GM23338 (cell line): ENCODE measurements around the gene LIMA1. TPM values are rescaled to one million over a fixed set of nuclear protein-coding genes. Genes with fewer than 3 reads are reported as not detected.
A peak's percentile ranks its signal among the peaks of the same experiment; 100 is the strongest.

Source experiments
- ATAC-seq: fragments of 200-7000 bp; cut with Tn5 transposase; 3 replicates; pipeline ENCODE4 v1.9.1; 2020
- DNase-seq: peaks from one replicate; pipeline ENCODE4 v3.0.0-alpha.2; 2015; ENCODE audit warnings: low spot score
- H2AFZ ChIP-seq: fragments of 200-600 bp; sonication (generic); 2 replicates; pipeline ENCODE4 v1.8.0; 2016; ENCODE audit warnings: antibody characterized with exemption, mild to moderate bottlenecking, moderate library complexity
- H3F3A ChIP-seq: fragments of 200-600 bp; sonication (generic); replicated peaks from 2 replicates; pipeline ENCODE4 v1.8.0; 2017; ENCODE audit warnings: antibody characterized with exemption, mixed run types, low read depth
- H3K27ac ChIP-seq: fragments of 200-600 bp; sonication (generic); 2 replicates; pipeline ENCODE4 v1.6.1; 2016; ENCODE audit warnings: low read depth
- H3K27me3 ChIP-seq: fragments of 200-600 bp; sonication (generic); 2 replicates; pipeline ENCODE4 v1.8.0; 2016; ENCODE audit warnings: mild to moderate bottlenecking, mixed run types, moderate library complexity; ENCODE audit not compliant: insufficient read depth
- H3K36me3 ChIP-seq: fragments of 200-600 bp; sonication (generic); 2 replicates; pipeline ENCODE4 v1.8.0; 2016; ENCODE audit warnings: mild to moderate bottlenecking; ENCODE audit not compliant: insufficient read depth
- H3K4me1 ChIP-seq: fragments of 200-600 bp; sonication (generic); 2 replicates; pipeline ENCODE4 v1.8.0; 2016; ENCODE audit warnings: mild to moderate bottlenecking, moderate library complexity; ENCODE audit not compliant: insufficient read depth
- H3K4me2 ChIP-seq: fragments of 200-600 bp; sonication (generic); 2 replicates; pipeline ENCODE4 v1.7.1; 2017; ENCODE audit warnings: mixed run types
- H3K4me3 ChIP-seq: fragments of 200-600 bp; sonication (generic); 2 replicates; pipeline ENCODE4 v1.6.1; 2016; ENCODE audit warnings: mixed run types
- H3K79me2 ChIP-seq: fragments of 200-600 bp; sonication (generic); replicated peaks from 2 replicates; pipeline ENCODE4 v1.8.0; 2017; ENCODE audit warnings: mild to moderate bottlenecking; ENCODE audit not compliant: insufficient read depth
- H3K9me2 ChIP-seq: fragments of 200-600 bp; sonication (generic); 2 replicates; pipeline ENCODE4 v1.8.0; 2017; ENCODE audit not compliant: insufficient read depth
- H4K20me1 ChIP-seq: fragments of 200-600 bp; sonication (generic); replicated peaks from 2 replicates; pipeline ENCODE4 v1.8.0; 2017; ENCODE audit warnings: mild to moderate bottlenecking; ENCODE audit not compliant: insufficient read depth
- H3K27ac Mint-ChIP-seq: 2 replicates; pipeline ENCODE4 v1.8.0; 2020; ENCODE audit warnings: inconsistent platforms, mild to moderate bottlenecking, moderate library complexity, mixed read lengths
- H3K27me3 Mint-ChIP-seq: 3 replicates; pipeline ENCODE4 v1.8.0; 2022; ENCODE audit warnings: low read depth, mild to moderate bottlenecking, moderate library complexity, mixed read lengths, inconsistent platforms; ENCODE audit not compliant: insufficient read depth, poor library complexity
- H3K36me3 Mint-ChIP-seq: 3 replicates; pipeline ENCODE4 v1.8.0; 2021; ENCODE audit warnings: low read depth, mild to moderate bottlenecking, inconsistent platforms, moderate library complexity, mixed read lengths
- H3K4me1 Mint-ChIP-seq: 3 replicates; pipeline ENCODE4 v1.8.0; 2020; ENCODE audit warnings: mild to moderate bottlenecking, inconsistent platforms, mixed read lengths
- H3K4me3 Mint-ChIP-seq: 3 replicates; pipeline ENCODE4 v1.8.0; 2021; ENCODE audit warnings: moderate library complexity, mild to moderate bottlenecking, inconsistent platforms, mixed read lengths
- H3K9me3 Mint-ChIP-seq: 3 replicates; pipeline ENCODE4 v1.8.0; 2020; ENCODE audit warnings: moderate library complexity, mild to moderate bottlenecking, inconsistent platforms, mixed read lengths
- CREB1 ChIP-seq: fragments of 250-450 bp; sonication (Bioruptor Pico); IDR thresholded peaks from 2 replicates; pipeline ENCODE4 v1.5.0; 2020; ENCODE audit warnings: low read depth, mild to moderate bottlenecking, moderate library complexity
- EZH2 ChIP-seq: fragments of 200-600 bp; sonication (generic); IDR thresholded peaks from one replicate; pipeline ENCODE4 v1.8.0; 2017; ENCODE audit warnings: antibody characterized with exemption, mild to moderate bottlenecking, low read depth; ENCODE audit not compliant: unreplicated experiment
- EZH2phosphoT487 ChIP-seq: fragments of 200-600 bp; sonication (generic); IDR thresholded peaks from one replicate; pipeline ENCODE4 v1.8.1; 2018; ENCODE audit warnings: antibody characterized with exemption; ENCODE audit not compliant: unreplicated experiment
- NANOG ChIP-seq: IDR thresholded peaks from 2 replicates; pipeline ENCODE4 v1.6.1; 2016; ENCODE audit warnings: antibody characterized with exemption, borderline replicate concordance
- STAT1 ChIP-seq: IDR thresholded peaks from one replicate; pipeline ENCODE4 v1.6.1; 2016; ENCODE audit warnings: antibody characterized with exemption; ENCODE audit not compliant: unreplicated experiment
- ZNF114 ChIP-seq: fragments of 250-450 bp; sonication (Bioruptor Pico); IDR thresholded peaks from 2 replicates; pipeline ENCODE4 v1.5.0; 2020; ENCODE audit warnings: mild to moderate bottlenecking, moderate library complexity
- ZNF331 ChIP-seq: fragments of 250-450 bp; sonication (Bioruptor Pico); IDR thresholded peaks from 2 replicates; pipeline ENCODE4 v1.5.0; 2020; ENCODE audit warnings: low read depth, mild to moderate bottlenecking, moderate library complexity
- polyA plus RNA-seq: library from polyadenylated mRNA; unstranded; fragments of >200 nt; fragmentation: Nextera tagmentation; extraction: Ambion mirVana; gene quantifications from 2 replicates; pipeline ENCODE4 v1.2.1, GENCODE V29; 2016
- total RNA-seq: library from RNA; depleted of rRNA; stranded (reverse); fragments of >200 nt; shearing (Covaris generic); gene quantifications from 2 replicates; pipeline ENCODE4 v1.2.3, GENCODE V29; 2014
- TF ChIP-seq, protein P1 (sequence below), 2 experiments: fragments of 200-600 bp in 1 of 2; sonication (generic) in 1 of 2; conservative IDR thresholded peaks; 2 replicates each; pipeline versions ENCODE4 v1.5.1 to v1.6.1; 2016 to 2017; ENCODE audit warnings: antibody characterized with exemption in 2 of 2, low read depth in 2 of 2, mild to moderate bottlenecking in 2 of 2, moderate library complexity in 1 of 2
- TF ChIP-seq, protein P2 (sequence below): IDR thresholded peaks from 2 replicates; pipeline ENCODE4 v1.6.1; 2016; ENCODE audit warnings: antibody characterized with exemption
- TF ChIP-seq, protein P3 (sequence below): IDR thresholded peaks from one replicate; pipeline ENCODE4 v1.6.1; 2018; ENCODE audit warnings: antibody characterized with exemption; ENCODE audit not compliant: unreplicated experiment

The LIMA1 gene
- total and polyA plus RNA-seq, 2 experiments from 2014 or later, result 27.7 to 29.6 TPM

DNA sequence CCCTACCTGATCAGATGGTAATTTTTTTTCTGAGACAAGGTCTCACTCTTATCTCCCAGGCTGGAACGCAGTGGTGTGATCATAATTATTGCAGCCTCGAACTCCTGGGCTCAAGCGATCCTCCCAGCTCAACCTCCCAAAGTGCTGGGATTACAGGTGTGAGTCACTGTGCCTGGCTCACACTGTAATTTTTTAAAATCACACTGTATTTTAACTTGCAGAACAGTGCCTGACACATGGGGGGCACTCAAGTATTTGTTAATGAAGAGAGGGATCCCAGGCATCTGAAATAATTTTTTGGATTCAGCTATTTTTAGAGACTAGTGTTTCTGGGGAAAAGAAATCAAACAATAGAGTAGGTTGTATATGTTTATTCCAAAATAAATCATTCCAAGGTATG, 21.7 kb downstream of the LIMA1 start:
- DNase-seq, result no peak
- Histone ChIP-seq H3K4me2 (no peak overlapping the region), H3K9me2 (no peaks in the 10 kb centered on the region), H3K36me3 (no peaks in the 10 kb centered on the region), H2AFZ (no peak overlapping the region), H3K27ac (no peak overlapping the region), H3K27me3 (no peaks in the 10 kb centered on the region), H3K79me2 (no peaks in the 10 kb centered on the region), H4K20me1 (no peaks in the 10 kb centered on the region), H3K4me3 (no peak overlapping the region), H3K4me1 (no peaks in the 10 kb centered on the region), H3F3A (no peaks in the 10 kb centered on the region)
- TF ChIP-seq ZNF331 (CRISPR knock-in tag), result no peak
- TF ChIP-seq, protein P1, sequence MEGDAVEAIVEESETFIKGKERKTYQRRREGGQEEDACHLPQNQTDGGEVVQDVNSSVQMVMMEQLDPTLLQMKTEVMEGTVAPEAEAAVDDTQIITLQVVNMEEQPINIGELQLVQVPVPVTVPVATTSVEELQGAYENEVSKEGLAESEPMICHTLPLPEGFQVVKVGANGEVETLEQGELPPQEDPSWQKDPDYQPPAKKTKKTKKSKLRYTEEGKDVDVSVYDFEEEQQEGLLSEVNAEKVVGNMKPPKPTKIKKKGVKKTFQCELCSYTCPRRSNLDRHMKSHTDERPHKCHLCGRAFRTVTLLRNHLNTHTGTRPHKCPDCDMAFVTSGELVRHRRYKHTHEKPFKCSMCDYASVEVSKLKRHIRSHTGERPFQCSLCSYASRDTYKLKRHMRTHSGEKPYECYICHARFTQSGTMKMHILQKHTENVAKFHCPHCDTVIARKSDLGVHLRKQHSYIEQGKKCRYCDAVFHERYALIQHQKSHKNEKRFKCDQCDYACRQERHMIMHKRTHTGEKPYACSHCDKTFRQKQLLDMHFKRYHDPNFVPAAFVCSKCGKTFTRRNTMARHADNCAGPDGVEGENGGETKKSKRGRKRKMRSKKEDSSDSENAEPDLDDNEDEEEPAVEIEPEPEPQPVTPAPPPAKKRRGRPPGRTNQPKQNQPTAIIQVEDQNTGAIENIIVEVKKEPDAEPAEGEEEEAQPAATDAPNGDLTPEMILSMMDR (conservative IDR thresholded peaks at IDR 0.05; ENCODE audit: low read depth in 2 of 2), result peak in 1 of 2 experiments; percentile 21; a peak in 2 of 4 replicates
- H3K9me3 Mint-ChIP-seq, result no peaks in the 10 kb centered on the region; the same call in 2 of the 3 replicates
- no peak overlapping the region for H3K27ac Mint-ChIP-seq
- H3K27me3 Mint-ChIP-seq, result no peaks in the 10 kb centered on the region
- ATAC-seq, result no peak
- H3K36me3 Mint-ChIP-seq, result no peaks in the 10 kb centered on the region; the same call in 2 of the 3 replicates
- peaks cover 2% of the 10 kb centered on the region; the same call in 1 of the 3 replicates for H3K4me1 Mint-ChIP-seq
- H3K4me3 Mint-ChIP-seq, result no peak overlapping the region

DNA sequence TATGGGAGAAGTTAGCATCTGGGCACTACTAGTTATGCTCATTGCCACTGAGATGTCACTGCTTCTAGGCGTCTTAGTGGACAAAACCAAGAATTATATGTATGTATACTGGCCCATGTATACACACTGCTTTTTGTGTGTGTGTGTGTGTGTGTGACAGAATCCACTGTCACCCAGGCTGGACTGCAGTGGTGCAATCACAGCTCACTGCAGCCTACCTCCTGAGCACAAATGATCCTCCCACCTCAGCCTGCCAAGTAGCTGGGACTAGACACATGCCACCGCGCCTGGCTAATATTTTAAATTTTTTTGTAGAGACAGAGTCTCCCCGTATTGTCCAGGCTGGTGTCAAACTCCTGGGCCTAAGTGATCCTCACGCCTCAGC, 25.2 kb downstream of the LIMA1 start:
- Histone ChIP-seq H2AFZ (no peak overlapping the region), H3K27me3 (no peaks in the 10 kb centered on the region), H3K4me2 (no peak overlapping the region), H3K4me1 (no peaks in the 10 kb centered on the region), H3K27ac (no peak overlapping the region), H3K79me2 (no peaks in the 10 kb centered on the region), H3K9me2 (no peaks in the 10 kb centered on the region), H3K4me3 (no peak overlapping the region), H3K36me3 (no peaks in the 10 kb centered on the region), H4K20me1 (no peaks in the 10 kb centered on the region), H3F3A (no peaks in the 10 kb centered on the region)
- H3K27ac Mint-ChIP-seq, result no peak overlapping the region
- no peaks in the 10 kb centered on the region for H3K27me3 Mint-ChIP-seq
- H3K36me3 Mint-ChIP-seq, result no peaks in the 10 kb centered on the region
- no peak for DNase-seq
- peaks cover 2% of the 10 kb centered on the region; the same call in 1 of the 3 replicates for H3K4me1 Mint-ChIP-seq
- no peak for ATAC-seq
- no peak overlapping the region for H3K4me3 Mint-ChIP-seq
- H3K9me3 Mint-ChIP-seq, result no peaks in the 10 kb centered on the region
- TF ChIP-seq, protein P2, sequence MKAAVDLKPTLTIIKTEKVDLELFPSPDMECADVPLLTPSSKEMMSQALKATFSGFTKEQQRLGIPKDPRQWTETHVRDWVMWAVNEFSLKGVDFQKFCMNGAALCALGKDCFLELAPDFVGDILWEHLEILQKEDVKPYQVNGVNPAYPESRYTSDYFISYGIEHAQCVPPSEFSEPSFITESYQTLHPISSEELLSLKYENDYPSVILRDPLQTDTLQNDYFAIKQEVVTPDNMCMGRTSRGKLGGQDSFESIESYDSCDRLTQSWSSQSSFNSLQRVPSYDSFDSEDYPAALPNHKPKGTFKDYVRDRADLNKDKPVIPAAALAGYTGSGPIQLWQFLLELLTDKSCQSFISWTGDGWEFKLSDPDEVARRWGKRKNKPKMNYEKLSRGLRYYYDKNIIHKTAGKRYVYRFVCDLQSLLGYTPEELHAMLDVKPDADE, result no peak
- TF ChIP-seq NANOG (no peak), ZNF114 (no peak), CREB1 (CRISPR knock-in tag) (no peak), EZH2phosphoT487 (no peak), EZH2 (no peak), STAT1 (no peak)
- TF ChIP-seq, protein P3, sequence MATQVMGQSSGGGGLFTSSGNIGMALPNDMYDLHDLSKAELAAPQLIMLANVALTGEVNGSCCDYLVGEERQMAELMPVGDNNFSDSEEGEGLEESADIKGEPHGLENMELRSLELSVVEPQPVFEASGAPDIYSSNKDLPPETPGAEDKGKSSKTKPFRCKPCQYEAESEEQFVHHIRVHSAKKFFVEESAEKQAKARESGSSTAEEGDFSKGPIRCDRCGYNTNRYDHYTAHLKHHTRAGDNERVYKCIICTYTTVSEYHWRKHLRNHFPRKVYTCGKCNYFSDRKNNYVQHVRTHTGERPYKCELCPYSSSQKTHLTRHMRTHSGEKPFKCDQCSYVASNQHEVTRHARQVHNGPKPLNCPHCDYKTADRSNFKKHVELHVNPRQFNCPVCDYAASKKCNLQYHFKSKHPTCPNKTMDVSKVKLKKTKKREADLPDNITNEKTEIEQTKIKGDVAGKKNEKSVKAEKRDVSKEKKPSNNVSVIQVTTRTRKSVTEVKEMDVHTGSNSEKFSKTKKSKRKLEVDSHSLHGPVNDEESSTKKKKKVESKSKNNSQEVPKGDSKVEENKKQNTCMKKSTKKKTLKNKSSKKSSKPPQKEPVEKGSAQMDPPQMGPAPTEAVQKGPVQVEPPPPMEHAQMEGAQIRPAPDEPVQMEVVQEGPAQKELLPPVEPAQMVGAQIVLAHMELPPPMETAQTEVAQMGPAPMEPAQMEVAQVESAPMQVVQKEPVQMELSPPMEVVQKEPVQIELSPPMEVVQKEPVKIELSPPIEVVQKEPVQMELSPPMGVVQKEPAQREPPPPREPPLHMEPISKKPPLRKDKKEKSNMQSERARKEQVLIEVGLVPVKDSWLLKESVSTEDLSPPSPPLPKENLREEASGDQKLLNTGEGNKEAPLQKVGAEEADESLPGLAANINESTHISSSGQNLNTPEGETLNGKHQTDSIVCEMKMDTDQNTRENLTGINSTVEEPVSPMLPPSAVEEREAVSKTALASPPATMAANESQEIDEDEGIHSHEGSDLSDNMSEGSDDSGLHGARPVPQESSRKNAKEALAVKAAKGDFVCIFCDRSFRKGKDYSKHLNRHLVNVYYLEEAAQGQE, result no peak
- TF ChIP-seq, protein P1 (conservative IDR thresholded peaks at IDR 0.05; ENCODE audit: low read depth in 2 of 2), result no peak
